ENCODE measurements around the gene IL15.
"Not testable (repeated sequence)": the region's sequence is repeated elsewhere in the genome, so short reads cannot be mapped to it uniquely, and the experiment has no call there.

Gene IL15

GRCh38 chr4:141636082-141636770 lies at the start of gene IL15:
IL15 (plus strand) TSS chr4:141636583; CDS start chr4:141719465, 82,882 bp downstream.
- no peak for DNase-seq (ENCODE audit: low read depth)

- DNase-seq (ENCODE audit: low read depth): no peak
Measured at GRCh38 chr4:141587897-141588296, 48.5 kb upstream of the IL15 start.

- DNase-seq (ENCODE audit: low read depth): no peak
Measured at GRCh38 chr4:141595531-141595930, 40.9 kb upstream of the IL15 start.

GRCh38 chr4:141599853-141600252 lies 36.5 kb upstream of the IL15 start:
- no peak for DNase-seq (ENCODE audit: low read depth)

GRCh38 chr4:141604683-141605082 lies 31.7 kb upstream of the IL15 start:
- DNase-seq (ENCODE audit: low read depth): not testable (repeated sequence)

- DNase-seq (ENCODE audit: low read depth): no peak
Measured at GRCh38 chr4:141605425-141605856, 30.9 kb upstream of the IL15 start.

- DNase-seq (ENCODE audit: low read depth): no peak
Measured at GRCh38 chr4:141609243-141609642, 27.1 kb upstream of the IL15 start.

GRCh38 chr4:141610365-141610764 lies 26.0 kb upstream of the IL15 start:
- DNase-seq (ENCODE audit: low read depth): no peak

- no peak for DNase-seq (ENCODE audit: low read depth)
Measured at GRCh38 chr4:141614878-141615586, 21.4 kb upstream of the IL15 start.

- not testable (repeated sequence) for DNase-seq (ENCODE audit: low read depth)
Measured at GRCh38 chr4:141615587-141615918, 20.8 kb upstream of the IL15 start.

GRCh38 chr4:141620715-141621114 lies 15.7 kb upstream of the IL15 start:
- no peak for DNase-seq (ENCODE audit: low read depth)

GRCh38 chr4:141625023-141625422 lies 11.4 kb upstream of the IL15 start:
- DNase-seq (ENCODE audit: low read depth): no peak

- DNase-seq (ENCODE audit: low read depth): no peak
Measured at GRCh38 chr4:141630854-141631253, 5.5 kb upstream of the IL15 start.

GRCh38 chr4:141635736-141636081 lies 674 bp upstream of the IL15 start:
- no peak for DNase-seq (ENCODE audit: low read depth)

- DNase-seq (ENCODE audit: low read depth): no peak
Measured at GRCh38 chr4:141636771-141637460, 533 bp downstream of the IL15 start.

- no peak for DNase-seq (ENCODE audit: low read depth)
Measured at GRCh38 chr4:141637565-141637964, 1.2 kb downstream of the IL15 start.

- no peak for DNase-seq (ENCODE audit: low read depth)
Measured at GRCh38 chr4:141638230-141638629, 1.8 kb downstream of the IL15 start.

GRCh38 chr4:141640696-141641095 lies 4.3 kb downstream of the IL15 start:
- DNase-seq (ENCODE audit: low read depth): no peak

- no peak for DNase-seq (ENCODE audit: low read depth)
Measured at GRCh38 chr4:141642063-141642462, 5.7 kb downstream of the IL15 start.

- DNase-seq (ENCODE audit: low read depth): no peak
Measured at GRCh38 chr4:141642711-141643110, 6.3 kb downstream of the IL15 start.

GRCh38 chr4:141643557-141643956 lies 7.2 kb downstream of the IL15 start:
- no peak for DNase-seq (ENCODE audit: low read depth)

- no peak for DNase-seq (ENCODE audit: low read depth)
Measured at GRCh38 chr4:141645611-141646340, 9.4 kb downstream of the IL15 start.

GRCh38 chr4:141646969-141647368 lies 10.6 kb downstream of the IL15 start:
- DNase-seq (ENCODE audit: low read depth): no peak
